Transverse colon (tissue), 4 donors: ENCODE measurements around the gene CCT5. TPM values are rescaled to one million over a fixed set of nuclear protein-coding genes. Genes with fewer than 3 reads are reported as not detected.

Experiments
- DNase-seq: peaks from one replicate; pipeline ENCODE4 v3.0.0-alpha.2; 2019
- H3K27ac ChIP-seq, 4 donors: fragments of 200-600 bp; sonication (generic); 2 replicates each; pipeline ENCODE4 v1.5.1; 2016 to 2018; ENCODE audit warnings: inconsistent platforms in 4 of 4
- H3K27me3 ChIP-seq: fragments of 200-600 bp; sonication (generic); 2 replicates; pipeline ENCODE4 v1.5.1; 2017; ENCODE audit warnings: inconsistent platforms
- H3K36me3 ChIP-seq, 4 donors: fragments of 200-600 bp; sonication (generic); 2 replicates each; pipeline ENCODE4 v1.5.1; 2017 to 2019; ENCODE audit warnings: inconsistent platforms in 4 of 4
- H3K4me1 ChIP-seq, 4 donors: fragments of 200-600 bp; sonication (generic); 2 replicates each; pipeline ENCODE4 v1.5.1; 2017 to 2020; ENCODE audit warnings: inconsistent platforms in 4 of 4
- H3K4me3 ChIP-seq, 4 donors: fragments of 200-600 bp; sonication (generic); 1 replicate in 1 of 4; 2 replicates in 3 of 4; pipeline versions ENCODE4 v1.5.1 to v1.6.1; 2017 to 2019; ENCODE audit warnings: inconsistent platforms in 4 of 4
- H3K9me3 ChIP-seq, 2 donors: fragments of 200-600 bp; sonication (generic); 2 replicates each; pipeline ENCODE4 v1.5.1; 2017 to 2019; ENCODE audit warnings: inconsistent platforms in 2 of 2
- EP300 ChIP-seq: sonication (generic); formaldehyde crosslinking; IDR thresholded peaks from one replicate; pipeline ENCODE4 v1.6.1; 2017; ENCODE audit warnings: antibody characterized with exemption, low read depth
- POLR2A ChIP-seq: fragments of 450-650 bp; IDR thresholded peaks from one replicate; pipeline ENCODE4 v1.6.1; 2016; ENCODE audit warnings: antibody characterized with exemption, mild to moderate bottlenecking, moderate library complexity
- POLR2AphosphoS5 ChIP-seq, 3 donors: sonication (generic); formaldehyde crosslinking; IDR thresholded peaks; one replicate each; pipeline ENCODE4 v1.6.1; 2016; ENCODE audit warnings: antibody characterized with exemption in 3 of 3
- WGBS, 2 donors: methylation state at CpG; one replicate each; pipeline ENCODE4 v1.1.5; 2018; ENCODE audit warnings: low coverage in 1 of 2; 5-methylcytosine and 5-hydroxymethylcytosine counted together
- in situ Hi-C, 4 donors: fragments of 200-750 bp; cut with MboI; loops; one replicate each; pipeline versions ENCODE4 v1.15.0 to v1.15.1; 2017; ENCODE audit warnings: low sequenced_read_pairs in 3 of 4, low pct_ligation_motif_present in 1 of 4, low pct_unique_long_range_greater_than_20kb in 1 of 4
- intact Hi-C: fragments of 100-400 bp; cut with DNase I; formaldehyde crosslinking; loops from one replicate; pipeline ENCODE4 v1.15.1; 2023; ENCODE audit warnings: low total_unique reads
- total RNA-seq, 4 donors: library from RNA; depleted of rRNA; stranded (reverse); fragments of >200 nt; gene quantifications; one replicate each; pipeline ENCODE4 v1.1.0, GENCODE V29; 2016
- TF ChIP-seq, protein P1 (sequence below), 5 experiments: fragments of 200-600 bp in 3 of 5; fragments of 450-650 bp in 2 of 5; sonication (generic) in 3 of 5; IDR thresholded peaks; 1 replicate in 2 of 5; 2 replicates in 3 of 5; pipeline ENCODE4 v1.5.1; 2016 to 2017; ENCODE audit warnings: antibody characterized with exemption in 5 of 5, inconsistent platforms in 3 of 5, mild to moderate bottlenecking in 2 of 5, moderate library complexity in 1 of 5

CCT5 gene
- total RNA-seq, 4 donors from 2014 or later: 29.1 to 129 (median 76.5) TPM

- peak overlapping the region in 2 of 4 donors; percentile 2 to 8 for H3K27ac ChIP-seq
- intact Hi-C loops: loop anchor here (10.0 kb wide), 1 partner anchor 339 kb away; no protein-coding TSS in a partner anchor
- no peak for TF ChIP-seq POLR2AphosphoS5 (IDR thresholded peaks at IDR 0.05)
- TF ChIP-seq, protein P1, sequence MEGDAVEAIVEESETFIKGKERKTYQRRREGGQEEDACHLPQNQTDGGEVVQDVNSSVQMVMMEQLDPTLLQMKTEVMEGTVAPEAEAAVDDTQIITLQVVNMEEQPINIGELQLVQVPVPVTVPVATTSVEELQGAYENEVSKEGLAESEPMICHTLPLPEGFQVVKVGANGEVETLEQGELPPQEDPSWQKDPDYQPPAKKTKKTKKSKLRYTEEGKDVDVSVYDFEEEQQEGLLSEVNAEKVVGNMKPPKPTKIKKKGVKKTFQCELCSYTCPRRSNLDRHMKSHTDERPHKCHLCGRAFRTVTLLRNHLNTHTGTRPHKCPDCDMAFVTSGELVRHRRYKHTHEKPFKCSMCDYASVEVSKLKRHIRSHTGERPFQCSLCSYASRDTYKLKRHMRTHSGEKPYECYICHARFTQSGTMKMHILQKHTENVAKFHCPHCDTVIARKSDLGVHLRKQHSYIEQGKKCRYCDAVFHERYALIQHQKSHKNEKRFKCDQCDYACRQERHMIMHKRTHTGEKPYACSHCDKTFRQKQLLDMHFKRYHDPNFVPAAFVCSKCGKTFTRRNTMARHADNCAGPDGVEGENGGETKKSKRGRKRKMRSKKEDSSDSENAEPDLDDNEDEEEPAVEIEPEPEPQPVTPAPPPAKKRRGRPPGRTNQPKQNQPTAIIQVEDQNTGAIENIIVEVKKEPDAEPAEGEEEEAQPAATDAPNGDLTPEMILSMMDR (IDR thresholded peaks at IDR 0.05): no peak
- no peak for TF ChIP-seq EP300
- no peak for TF ChIP-seq POLR2A
- H3K4me1 ChIP-seq: peaks cover 0 to 7% (median 3%) of the 10 kb centered on the region in 4 donors
- H3K27me3 ChIP-seq: no peaks in the 10 kb centered on the region
- H3K4me3 ChIP-seq: no peak overlapping the region
- H3K9me3 ChIP-seq: no peaks in the 10 kb centered on the region
- no peaks in the 10 kb centered on the region for H3K36me3 ChIP-seq
- DNase-seq: no peak
- WGBS, 2 donors: 72 to 80% methylated on average over 1 to 8 of the region's 8 CpGs
- in situ Hi-C loops: loop anchor here in 3 of 4 donors (25.0 kb wide), 1 partner anchor 342 kb away; no protein-coding TSS in a partner anchor
Measured at GRCh38 chr5:10295619-10296326, 45.7 kb downstream of the CCT5 start.

GRCh38 chr5:10297646-10298204 lies 47.6 kb downstream of the CCT5 start:
- Histone ChIP-seq H3K4me3 (no peak overlapping the region), H3K4me1 (peaks cover 1 to 19% (median 12%) of the 10 kb centered on the region in 4 donors), H3K9me3 (no peaks in the 10 kb centered on the region), H3K27me3 (no peaks in the 10 kb centered on the region), H3K36me3 (no peaks in the 10 kb centered on the region), H3K27ac (no peak overlapping the region)
- DNase-seq: no peak
- in situ Hi-C loops: loop anchor here in 3 of 4 donors (25.0 kb wide), 1 partner anchor 340 kb away; no protein-coding TSS in a partner anchor
- WGBS, 2 donors: 88 to 100% methylated on average over 7 to 14 of the region's 14 CpGs
- TF ChIP-seq EP300 (no peak), POLR2AphosphoS5 (IDR thresholded peaks at IDR 0.05) (no peak), POLR2A (no peak)
- TF ChIP-seq, protein P1 (IDR thresholded peaks at IDR 0.05): no peak
- intact Hi-C loops: loop anchor here (10.0 kb wide), 1 partner anchor 337 kb away; no protein-coding TSS in a partner anchor

- in situ Hi-C loops: no loop called here
- peak overlapping the region in 3 of 4 donors; percentile 35 to 88 (median 81) for H3K27ac ChIP-seq
- 78 to 83% methylated on average over 1 to 5 of the region's 5 CpGs for WGBS, 2 donors
- no peaks in the 10 kb centered on the region for H3K27me3 ChIP-seq
- no peak overlapping the region for H3K4me3 ChIP-seq
- TF ChIP-seq, protein P1 (IDR thresholded peaks at IDR 0.05): no peak
- TF ChIP-seq EP300 (no peak), POLR2A (no peak), POLR2AphosphoS5 (IDR thresholded peaks at IDR 0.05) (no peak)
- H3K4me1 ChIP-seq: peaks cover 8 to 44% (median 33%) of the 10 kb centered on the region in 4 donors
- intact Hi-C loops: no loop called here
- no peak for DNase-seq
- no peaks in the 10 kb centered on the region for H3K36me3 ChIP-seq
- H3K9me3 ChIP-seq: no peaks in the 10 kb centered on the region
Measured at GRCh38 chr5:10300246-10300645, 50.2 kb downstream of the CCT5 start.

DNA sequence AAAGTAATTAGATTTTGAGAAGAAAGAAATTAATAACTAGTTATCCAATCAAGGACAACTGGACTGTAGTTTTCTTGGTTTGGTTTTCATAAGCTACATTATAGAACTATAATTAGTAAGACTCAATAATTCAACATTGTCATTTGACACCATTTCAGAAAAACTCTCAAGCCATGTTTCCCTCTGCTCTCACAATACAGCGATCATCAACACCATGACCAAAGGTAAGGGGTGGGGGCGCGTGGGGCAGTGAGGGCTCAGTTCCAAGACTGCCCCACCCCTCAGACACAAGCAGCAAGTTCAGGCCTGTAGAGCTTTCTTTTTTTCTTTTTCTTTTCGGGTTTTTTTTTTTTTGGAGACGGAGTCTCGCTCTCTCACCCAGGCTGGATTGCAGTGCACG lies 51.2 kb downstream of the CCT5 start:
- H3K9me3 ChIP-seq: no peaks in the 10 kb centered on the region
- H3K27me3 ChIP-seq: no peaks in the 10 kb centered on the region
- in situ Hi-C loops (no loop called here), intact Hi-C loops (no loop called here)
- H3K27ac ChIP-seq: peak overlapping the region; percentile 81 to 89 (median 86)
- peak overlapping the region in 2 of 4 donors; percentile 15 to 25 for H3K4me3 ChIP-seq
- TF ChIP-seq, protein P1 (IDR thresholded peaks at IDR 0.05): no peak
- TF ChIP-seq POLR2A: no peak
- TF ChIP-seq EP300: no peak
- TF ChIP-seq POLR2AphosphoS5 (IDR thresholded peaks at IDR 0.05): no peak
- no peaks in the 10 kb centered on the region for H3K36me3 ChIP-seq
- peak; percentile 61 for DNase-seq
- 41 to 56% methylated on average over 6 to 7 of the region's 7 CpGs for WGBS, 2 donors
- H3K4me1 ChIP-seq: peaks cover 8 to 53% (median 39%) of the 10 kb centered on the region in 4 donors
